Bronchial epithelial cell (primary cell): Measurements from ENCODE around the gene RGS16. TPM values are rescaled to one million over a fixed set of nuclear protein-coding genes. Genes with fewer than 3 reads are reported as not detected.

Experiments
- DNase-seq: peaks from one replicate; pipeline ENCODE4 v3.0.0-alpha.2; 2010; ENCODE audit warnings: low read depth
- FAIRE-seq: peaks from 2 replicates; lab custom pipeline; 2011; peaks lifted over from hg19 to GRCh38; lab: Jason Lieb, UNC
- H3K27me3 ChIP-seq: 2 replicates; pipeline ENCODE4 v1.5.1; 2011; ENCODE audit warnings: low read length; ENCODE audit not compliant: control insufficient read depth, insufficient read depth
- H3K36me3 ChIP-seq: 2 replicates; pipeline ENCODE4 v1.5.1; 2011; ENCODE audit warnings: low read length; ENCODE audit not compliant: control insufficient read depth, insufficient read depth
- H3K4me3 ChIP-seq: 2 replicates; pipeline ENCODE4 v1.5.1; 2011; ENCODE audit warnings: mild to moderate bottlenecking, low read depth, low read length, control low read depth
- CTCF ChIP-seq: IDR thresholded peaks from 2 replicates; pipeline ENCODE4 v1.5.1; 2011; ENCODE audit warnings: mild to moderate bottlenecking, moderate library complexity, low read length, control low read depth, inconsistent platforms; ENCODE audit not compliant: insufficient read depth, severe bottlenecking
- total RNA-seq: library from RNA; depleted of rRNA; stranded (reverse); fragments of >200 nt; gene quantifications from 2 replicates; pipeline ENCODE4 v1.2.1, GENCODE V29; 2014

Gene RGS16
- total RNA-seq, 1 donor from 2014 or later, result 3.7 TPM

GRCh38 chr1:182580736-182581135 is 23.5 kb downstream of the RGS16 start:
- no peak overlapping the region for H3K4me3 ChIP-seq
- FAIRE-seq (no peak), DNase-seq (no peak)
- H3K36me3 ChIP-seq, result no peaks in the 10 kb centered on the region
- no peaks in the 10 kb centered on the region for H3K27me3 ChIP-seq
- no peak for TF ChIP-seq CTCF

- Histone ChIP-seq H3K4me3 (no peak overlapping the region), H3K27me3 (no peaks in the 10 kb centered on the region), H3K36me3 (no peaks in the 10 kb centered on the region)
- FAIRE-seq, result no peak
- TF ChIP-seq CTCF, result no peak
- DNase-seq, result peak; percentile 82
These were observed 28.5 kb downstream of the RGS16 start for GRCh38 chr1:182575540-182576149.

- no peak for TF ChIP-seq CTCF
- DNase-seq (no peak), FAIRE-seq (no peak)
- no peak overlapping the region for H3K4me3 ChIP-seq
- H3K36me3 ChIP-seq, result no peaks in the 10 kb centered on the region
- no peaks in the 10 kb centered on the region for H3K27me3 ChIP-seq
These were observed 30.0 kb downstream of the RGS16 start for GRCh38 chr1:182574156-182574555.

- DNase-seq (peak; percentile 21), FAIRE-seq (no peak)
These were observed 33.6 kb downstream of the RGS16 start for GRCh38 chr1:182570611-182570970.

GRCh38 chr1:182569939-182570610 is 34.1 kb downstream of the RGS16 start:
- H3K36me3 ChIP-seq, result no peaks in the 10 kb centered on the region
- FAIRE-seq (no peak), DNase-seq (no peak)
- no peak overlapping the region for H3K4me3 ChIP-seq
- no peak for TF ChIP-seq CTCF
- H3K27me3 ChIP-seq, result no peaks in the 10 kb centered on the region

More at GRCh38 chr1:182570611-182570970, 33.6 kb downstream of the RGS16 start:
- Histone ChIP-seq H3K36me3 (no peaks in the 10 kb centered on the region), H3K27me3 (no peaks in the 10 kb centered on the region), H3K4me3 (no peak overlapping the region)
- TF ChIP-seq CTCF, result no peak
